ENCODE measurements around the gene DMWD. TPM values are rescaled to one million over a fixed set of nuclear protein-coding genes. Genes with fewer than 3 reads are reported as not detected.

The DMWD gene
- total RNA-seq, 3 donors from 2014 or later (not counting 1 experiment from before 2014, with no cell fraction given) = 66.2 to 82.1 (median 66.3) TPM

DNA sequence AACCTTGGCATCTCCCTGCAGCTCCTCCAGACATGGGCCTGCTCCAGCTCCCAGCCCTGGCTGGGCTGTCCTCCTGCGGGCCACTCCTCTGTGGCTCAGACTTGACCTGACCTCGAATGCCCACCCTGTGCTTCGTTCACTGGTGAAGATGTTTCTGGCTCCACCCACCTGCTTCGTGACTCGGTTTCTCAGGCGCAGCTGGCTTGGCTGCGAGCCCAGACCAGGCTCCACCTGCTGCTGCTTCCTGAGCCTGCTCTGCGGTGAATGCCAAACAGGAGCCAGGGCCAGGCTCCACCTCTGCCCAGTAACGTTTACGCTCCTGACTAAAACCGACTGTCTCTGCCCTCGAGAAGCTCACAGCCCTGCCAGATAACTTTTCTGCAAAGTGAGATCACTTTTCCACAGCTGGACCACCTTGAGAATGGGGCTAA is 31.4 kb upstream of the DMWD start:
- intact Hi-C loops (cut with micrococcal nuclease) = no loop called here
- Histone ChIP-seq H3K4me1 (ENCODE audit: control insufficient read depth, insufficient read depth, low read length) (no peaks in the 10 kb centered on the region), H3K4me3 (ENCODE audit: low read length) (no peak overlapping the region), H3K36me3 (ENCODE audit: control insufficient read depth, insufficient read depth, low read length) (peaks cover 70% of the 10 kb centered on the region), H3K27me3 (ENCODE audit: control insufficient read depth, insufficient read depth, low read length) (no peaks in the 10 kb centered on the region), H3K27ac (ENCODE audit: low read length) (no peak overlapping the region), H3K9me3 (ENCODE audit: control insufficient read depth, insufficient read depth, low read length) (no peaks in the 10 kb centered on the region)
- no peak overlapping the region for H3K4me3 Mint-ChIP-seq
- WGBS (ENCODE audit: insufficient coverage) = 91% methylated on average over 12 of the region's 12 CpGs
- no peaks in the 10 kb centered on the region for H3K9me3 Mint-ChIP-seq
- DNase-seq (no peak), ATAC-seq (no peak)
- no peak overlapping the region for H3K27ac Mint-ChIP-seq
- H3K27me3 Mint-ChIP-seq (ENCODE audit: low read depth in 2 of 2) = no peaks in the 10 kb centered on the region
- no peaks in the 10 kb centered on the region for H3K36me3 Mint-ChIP-seq
- H3K4me1 Mint-ChIP-seq = no peaks in the 10 kb centered on the region
- TF ChIP-seq, protein P1, sequence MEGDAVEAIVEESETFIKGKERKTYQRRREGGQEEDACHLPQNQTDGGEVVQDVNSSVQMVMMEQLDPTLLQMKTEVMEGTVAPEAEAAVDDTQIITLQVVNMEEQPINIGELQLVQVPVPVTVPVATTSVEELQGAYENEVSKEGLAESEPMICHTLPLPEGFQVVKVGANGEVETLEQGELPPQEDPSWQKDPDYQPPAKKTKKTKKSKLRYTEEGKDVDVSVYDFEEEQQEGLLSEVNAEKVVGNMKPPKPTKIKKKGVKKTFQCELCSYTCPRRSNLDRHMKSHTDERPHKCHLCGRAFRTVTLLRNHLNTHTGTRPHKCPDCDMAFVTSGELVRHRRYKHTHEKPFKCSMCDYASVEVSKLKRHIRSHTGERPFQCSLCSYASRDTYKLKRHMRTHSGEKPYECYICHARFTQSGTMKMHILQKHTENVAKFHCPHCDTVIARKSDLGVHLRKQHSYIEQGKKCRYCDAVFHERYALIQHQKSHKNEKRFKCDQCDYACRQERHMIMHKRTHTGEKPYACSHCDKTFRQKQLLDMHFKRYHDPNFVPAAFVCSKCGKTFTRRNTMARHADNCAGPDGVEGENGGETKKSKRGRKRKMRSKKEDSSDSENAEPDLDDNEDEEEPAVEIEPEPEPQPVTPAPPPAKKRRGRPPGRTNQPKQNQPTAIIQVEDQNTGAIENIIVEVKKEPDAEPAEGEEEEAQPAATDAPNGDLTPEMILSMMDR (IDR thresholded peaks at IDR 0.05) = no peak

DNA sequence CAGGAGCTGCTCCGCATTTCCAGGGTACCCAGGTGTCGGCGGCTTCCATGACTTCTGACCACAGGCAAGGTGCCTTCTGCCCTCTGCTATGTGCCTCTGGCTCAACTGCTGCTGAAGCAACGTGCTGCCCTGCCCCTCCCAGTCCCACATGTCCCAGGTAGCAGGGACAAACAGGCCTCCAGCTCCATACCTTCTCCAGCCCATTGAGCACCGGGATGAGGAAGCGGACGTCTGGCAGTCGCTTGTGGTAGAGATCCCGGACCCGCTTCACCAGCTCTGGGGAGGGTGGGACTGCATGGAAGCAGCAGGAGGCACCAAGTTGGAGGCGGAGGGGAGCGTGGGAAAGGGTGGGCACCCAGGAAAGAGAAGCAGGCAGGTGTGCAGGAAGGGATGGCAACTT is 30.5 kb upstream of the DMWD start:
- intact Hi-C loops (cut with micrococcal nuclease) = no loop called here
- no peak overlapping the region for H3K27ac Mint-ChIP-seq
- H3K36me3 ChIP-seq (ENCODE audit: control insufficient read depth, insufficient read depth, low read length) = peaks cover 62% of the 10 kb centered on the region

DNA sequence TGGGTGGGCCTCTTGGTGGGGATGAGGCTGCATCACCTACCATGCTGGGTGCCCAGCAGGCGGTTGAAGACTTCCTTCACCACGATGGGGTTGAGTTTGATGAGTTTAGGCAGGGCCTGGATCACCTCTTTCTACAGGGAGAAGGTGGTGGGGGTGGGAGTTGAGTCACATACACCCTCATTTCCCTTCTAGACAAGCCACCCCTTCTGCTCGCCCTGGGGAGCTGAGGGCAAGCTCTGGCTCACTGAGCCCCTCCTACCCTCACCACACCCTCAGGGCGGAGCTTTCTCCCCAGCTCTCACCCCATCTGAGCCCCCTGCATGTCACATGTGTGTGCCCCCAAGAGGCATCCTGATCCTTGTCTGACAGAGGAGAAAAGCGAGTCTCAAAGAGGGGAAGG is 30.1 kb upstream of the DMWD start:
- peaks cover 57% of the 10 kb centered on the region for H3K36me3 ChIP-seq (ENCODE audit: control insufficient read depth, insufficient read depth, low read length)
- H3K36me3 Mint-ChIP-seq = no peaks in the 10 kb centered on the region
- H3K9me3 ChIP-seq (ENCODE audit: control insufficient read depth, insufficient read depth, low read length) = no peaks in the 10 kb centered on the region
- ATAC-seq (no peak), DNase-seq (no peak)
- intact Hi-C loops (cut with micrococcal nuclease) = no loop called here
- no peaks in the 10 kb centered on the region for H3K4me1 Mint-ChIP-seq
- no peaks in the 10 kb centered on the region for H3K27me3 Mint-ChIP-seq (ENCODE audit: low read depth in 2 of 2)
- WGBS (ENCODE audit: insufficient coverage) = 91% methylated on average over 3 of the region's 5 CpGs
- H3K4me3 ChIP-seq (ENCODE audit: low read length) = no peak overlapping the region
- H3K9me3 Mint-ChIP-seq = no peaks in the 10 kb centered on the region
- H3K4me3 Mint-ChIP-seq = no peak overlapping the region
- H3K27ac Mint-ChIP-seq = no peak overlapping the region
- H3K4me1 ChIP-seq (ENCODE audit: control insufficient read depth, insufficient read depth, low read length) = no peaks in the 10 kb centered on the region
- H3K27me3 ChIP-seq (ENCODE audit: control insufficient read depth, insufficient read depth, low read length) = no peaks in the 10 kb centered on the region
- no peak overlapping the region for H3K27ac ChIP-seq (ENCODE audit: low read length)
- TF ChIP-seq, protein P1 (IDR thresholded peaks at IDR 0.05) = no peak

More for the DNA sequence above, 30.5 kb upstream of the DMWD start:
- TF ChIP-seq, protein P1 (IDR thresholded peaks at IDR 0.05) = no peak
- Mint-ChIP-seq H3K4me3 (no peak overlapping the region), H3K9me3 (no peaks in the 10 kb centered on the region), H3K27me3 (ENCODE audit: low read depth in 2 of 2) (no peaks in the 10 kb centered on the region), H3K4me1 (no peaks in the 10 kb centered on the region), H3K36me3 (no peaks in the 10 kb centered on the region)
- DNase-seq (no peak), ATAC-seq (no peak)
- Histone ChIP-seq H3K27me3 (ENCODE audit: control insufficient read depth, insufficient read depth, low read length) (no peaks in the 10 kb centered on the region), H3K4me1 (ENCODE audit: control insufficient read depth, insufficient read depth, low read length) (no peaks in the 10 kb centered on the region), H3K9me3 (ENCODE audit: control insufficient read depth, insufficient read depth, low read length) (no peaks in the 10 kb centered on the region), H3K27ac (ENCODE audit: low read length) (no peak overlapping the region), H3K4me3 (ENCODE audit: low read length) (no peak overlapping the region)
- WGBS (ENCODE audit: insufficient coverage) = 97% methylated on average over 12 of the region's 12 CpGs

DNA sequence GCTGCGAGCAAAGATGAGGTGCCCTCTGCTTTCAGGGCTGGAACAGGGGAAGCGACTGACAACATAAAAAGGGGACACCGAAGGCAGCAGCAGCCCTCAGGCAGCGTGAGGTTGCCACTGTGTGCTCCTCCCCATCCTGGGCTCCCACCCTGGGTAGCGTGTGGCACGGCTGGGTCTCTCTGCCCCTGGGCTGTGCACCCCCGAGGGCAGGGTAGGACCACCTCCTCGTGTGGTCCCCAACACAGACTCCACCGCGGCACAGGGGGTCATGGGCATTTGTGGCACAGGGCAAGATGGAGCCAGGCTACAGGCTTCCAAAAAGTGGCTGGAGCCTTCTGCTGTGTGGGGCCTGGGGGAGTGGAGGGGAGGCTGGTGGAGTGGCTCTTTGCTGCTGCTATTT is 28.9 kb upstream of the DMWD start:
- DNase-seq = no peak
- Histone ChIP-seq H3K9me3 (ENCODE audit: control insufficient read depth, insufficient read depth, low read length) (no peaks in the 10 kb centered on the region), H3K4me1 (ENCODE audit: control insufficient read depth, insufficient read depth, low read length) (peaks cover 11% of the 10 kb centered on the region), H3K36me3 (ENCODE audit: control insufficient read depth, insufficient read depth, low read length) (peaks cover 46% of the 10 kb centered on the region), H3K27ac (ENCODE audit: low read length) (no peak overlapping the region), H3K27me3 (ENCODE audit: control insufficient read depth, insufficient read depth, low read length) (no peaks in the 10 kb centered on the region), H3K4me3 (ENCODE audit: low read length) (no peak overlapping the region)
- no peaks in the 10 kb centered on the region for H3K36me3 Mint-ChIP-seq
- WGBS (ENCODE audit: insufficient coverage) = 88% methylated on average over 10 of the region's 10 CpGs
- H3K4me3 Mint-ChIP-seq = no peak overlapping the region
- TF ChIP-seq, protein P1 (IDR thresholded peaks at IDR 0.05) = no peak
- no peak for ATAC-seq
- peaks cover 0 to 3% of the 10 kb centered on the region in 2 donors for H3K4me1 Mint-ChIP-seq
- intact Hi-C loops (cut with micrococcal nuclease) = no loop called here
- no peaks in the 10 kb centered on the region for H3K27me3 Mint-ChIP-seq (ENCODE audit: low read depth in 2 of 2)
- no peaks in the 10 kb centered on the region for H3K9me3 Mint-ChIP-seq
- H3K27ac Mint-ChIP-seq = no peak overlapping the region

Measured in natural killer cell (primary cell).